Measurements from ENCODE around the gene CDH4.

The CDH4 gene

DNA sequence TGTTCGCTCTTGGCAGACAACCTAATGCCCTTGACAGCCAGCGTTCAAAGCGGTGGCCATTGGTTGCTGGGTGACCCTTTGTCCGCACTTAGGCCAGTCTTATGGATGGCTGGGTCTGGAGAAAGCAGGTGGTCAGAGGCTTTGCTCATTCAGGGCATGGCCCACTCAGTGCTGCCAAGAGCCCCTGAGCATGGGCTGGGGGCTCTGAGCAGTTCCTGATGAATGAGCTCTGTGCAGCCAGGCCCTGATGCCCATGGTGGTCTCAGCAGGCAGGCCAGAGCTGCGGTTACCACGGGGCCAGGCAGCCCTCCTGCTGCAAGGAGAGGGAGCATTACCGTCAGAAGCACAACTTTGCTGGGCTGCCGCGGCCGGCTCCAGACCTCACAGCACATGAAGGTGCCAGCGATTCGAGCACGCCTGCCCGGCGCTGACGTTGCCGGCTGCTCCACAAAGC lies 36.3 kb downstream of the CDH4 start:
- H3K4me3 ChIP-seq (replicated peaks; ENCODE audit: low read depth, low read length), result no peak overlapping the region
- TF ChIP-seq CTCF (IDR thresholded peaks at IDR 0.05; ENCODE audit: low read length, missing control alignments), result no peak
- no peak for DNase-seq (ENCODE audit: low read depth)

DNA sequence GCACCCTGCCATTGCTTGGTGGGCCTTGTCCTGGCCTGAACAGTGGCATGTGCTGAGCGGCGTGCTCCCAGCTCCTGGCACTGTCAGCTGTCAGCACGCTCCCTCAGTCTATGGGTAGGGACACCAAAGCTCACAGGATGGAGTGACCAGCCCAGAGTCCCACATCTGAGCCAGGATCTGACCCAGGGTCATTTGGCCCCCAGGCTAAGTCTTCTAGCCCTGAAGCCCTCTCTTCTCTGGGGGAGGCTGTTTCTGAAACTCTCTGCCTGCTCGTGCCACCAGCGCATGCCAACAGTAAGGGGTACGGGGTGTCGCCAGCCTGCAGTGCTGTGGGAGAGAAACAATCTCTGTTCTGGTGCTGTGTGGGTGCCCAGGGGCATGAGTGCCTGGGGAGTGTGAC lies 37.1 kb downstream of the CDH4 start:
- DNase-seq (ENCODE audit: low read depth), result no peak
- TF ChIP-seq CTCF (IDR thresholded peaks at IDR 0.05; ENCODE audit: low read length, missing control alignments), result no peak
- H3K4me3 ChIP-seq (replicated peaks; ENCODE audit: low read depth, low read length), result no peak overlapping the region

- no peak overlapping the region for H3K4me3 ChIP-seq (replicated peaks; ENCODE audit: low read depth, low read length)
- no peak for DNase-seq (ENCODE audit: low read depth)
- TF ChIP-seq CTCF (IDR thresholded peaks at IDR 0.05; ENCODE audit: low read length, missing control alignments), result no peak
Measured at GRCh38 chr20:61290721-61291120, 38.7 kb downstream of the CDH4 start.

DNA sequence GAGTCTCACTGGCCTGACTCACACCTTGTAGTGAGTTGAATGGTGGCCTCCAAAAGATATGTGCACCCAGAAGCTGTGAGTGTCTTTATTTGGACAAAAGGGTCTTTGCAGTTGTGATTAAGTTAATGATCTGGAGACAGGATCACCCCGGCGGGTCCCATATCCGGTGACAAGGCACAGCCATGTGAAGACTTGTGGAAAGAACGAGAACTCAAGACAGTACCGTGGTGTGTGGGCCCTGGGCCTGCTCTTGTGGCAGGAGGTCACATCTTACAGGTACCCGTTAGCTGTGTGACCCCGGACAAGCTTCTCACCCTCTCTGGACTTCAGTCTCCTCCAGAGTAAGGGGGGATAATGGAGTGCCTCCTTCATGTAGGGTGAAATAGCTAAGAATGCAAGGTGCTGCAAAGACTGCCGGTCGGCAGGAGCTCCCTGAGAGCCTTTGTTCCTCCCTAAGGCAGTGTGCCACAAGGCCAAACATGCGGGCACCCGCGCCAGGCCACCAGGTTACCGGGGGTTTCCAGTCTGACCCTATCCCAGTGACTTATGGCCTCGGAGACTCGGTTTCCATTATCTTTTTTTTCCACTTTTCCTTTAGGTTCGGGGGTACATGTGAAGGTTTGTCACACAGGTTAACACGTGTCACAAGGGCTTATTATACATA lies 39.2 kb downstream of the CDH4 start:
- TF ChIP-seq CTCF (IDR thresholded peaks at IDR 0.05; ENCODE audit: low read length, missing control alignments), result no peak

DNA sequence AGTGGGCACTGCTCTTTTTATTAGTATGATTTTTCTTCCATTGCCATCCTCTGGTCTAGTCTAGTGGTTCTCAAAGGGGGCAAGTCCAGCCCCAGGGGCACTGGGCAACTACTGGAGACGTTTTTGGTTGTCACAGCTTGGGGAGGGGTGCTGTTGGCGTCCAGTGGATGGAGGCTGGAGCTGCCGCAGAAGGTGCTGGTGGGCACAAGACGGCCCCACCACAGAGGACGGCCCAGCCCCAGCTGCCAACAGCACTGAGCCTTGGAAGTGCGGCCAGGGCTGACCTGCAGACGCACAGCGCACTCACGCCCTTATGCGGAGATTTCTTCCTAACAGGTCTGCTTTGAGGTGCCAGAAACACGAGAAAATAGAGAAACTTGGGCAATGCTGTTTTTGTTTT lies 40.3 kb downstream of the CDH4 start:
- H3K4me3 ChIP-seq (replicated peaks; ENCODE audit: low read depth, low read length), result no peak overlapping the region
- no peak for DNase-seq (ENCODE audit: low read depth)
- TF ChIP-seq CTCF (IDR thresholded peaks at IDR 0.05; ENCODE audit: low read length, missing control alignments), result no peak

More for the DNA sequence above, 39.2 kb downstream of the CDH4 start:
- no peak overlapping the region for H3K4me3 ChIP-seq (replicated peaks; ENCODE audit: low read depth, low read length)
- no peak for DNase-seq (ENCODE audit: low read depth)

DNA sequence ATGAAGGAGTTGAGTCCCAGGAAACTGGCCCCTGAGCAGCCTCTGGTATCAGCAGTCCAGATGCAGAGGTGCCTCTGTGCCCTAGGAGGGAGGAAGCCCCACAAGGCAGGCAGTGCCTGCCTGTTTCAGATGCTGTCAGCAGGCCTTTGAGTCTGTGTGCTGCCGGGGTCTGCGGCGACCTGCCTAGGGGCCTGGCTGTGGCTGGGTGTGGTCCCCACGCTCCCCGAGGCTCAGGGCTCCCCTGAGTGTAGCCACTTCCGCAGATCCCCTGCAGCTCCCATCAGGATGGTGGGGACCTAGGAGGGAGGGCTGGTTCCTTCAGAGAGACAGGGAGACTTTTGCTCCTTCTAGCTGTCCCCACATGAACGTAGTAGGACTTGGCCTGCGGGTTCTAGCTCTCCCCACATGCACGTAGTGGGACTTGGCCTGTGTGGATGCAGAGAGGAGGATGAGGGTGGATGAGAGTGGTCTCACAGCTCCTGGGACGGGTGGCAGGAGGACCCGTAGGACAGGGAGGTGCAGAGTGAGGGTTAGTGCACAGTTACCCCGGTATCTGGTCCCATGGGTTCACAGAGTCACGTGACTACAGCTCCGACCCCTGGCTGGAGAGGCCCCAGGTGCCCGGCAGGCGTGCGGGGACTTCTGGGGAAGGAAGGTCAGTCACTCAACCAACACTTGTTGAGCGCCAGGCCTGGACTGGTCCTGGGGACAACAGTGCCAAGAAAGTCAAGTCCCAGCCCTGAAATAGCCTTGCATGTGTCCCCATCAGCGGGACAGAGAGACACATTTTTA lies 41.0 kb downstream of the CDH4 start:
- DNase-seq (ENCODE audit: low read depth), result no peak
- no peak for TF ChIP-seq CTCF (IDR thresholded peaks at IDR 0.05; ENCODE audit: low read length, missing control alignments)
- no peak overlapping the region for H3K4me3 ChIP-seq (replicated peaks; ENCODE audit: low read depth, low read length)
